Right atrium auricular region (tissue), 2 donors: ENCODE measurements around the gene MLLT1. TPM values are rescaled to one million over a fixed set of nuclear protein-coding genes. Genes with fewer than 3 reads are reported as not detected.

Experiments used
- DNase-seq: peaks from one replicate; pipeline ENCODE4 v3.0.0-alpha.2; 2019; ENCODE audit warnings: low spot score
- H3K27ac ChIP-seq, 2 donors: fragments of 200-600 bp; sonication (generic); 1 replicate in 1 of 2; 2 replicates in 1 of 2; pipeline ENCODE4 v1.5.1; 2016 to 2019
- H3K27me3 ChIP-seq, 2 donors: fragments of 200-600 bp; sonication (generic); one replicate each; pipeline versions ENCODE4 v1.5.1 to v1.6.0; 2017 to 2019
- H3K36me3 ChIP-seq: fragments of 200-600 bp; sonication (generic); one replicate; pipeline ENCODE4 v1.5.1; 2016
- H3K4me1 ChIP-seq, 2 donors: fragments of 200-600 bp; sonication (generic); one replicate each; pipeline versions ENCODE4 v1.5.1 to v1.6.0; 2017 to 2019
- H3K4me3 ChIP-seq, 2 donors: fragments of 200-600 bp; sonication (generic); 1 replicate in 1 of 2; 2 replicates in 1 of 2; pipeline ENCODE4 v1.5.1; 2017 to 2019; ENCODE audit warnings: mild to moderate bottlenecking in 1 of 2, moderate library complexity in 1 of 2
- H3K9me3 ChIP-seq, 2 donors: fragments of 200-600 bp; sonication (generic); one replicate each; pipeline ENCODE4 v1.5.1; 2019
- CTCF ChIP-seq, 2 donors: fragments of 200-600 bp; sonication (generic); IDR thresholded peaks; one replicate each; pipeline ENCODE4 v1.5.1; 2019; ENCODE audit warnings: antibody characterized with exemption in 2 of 2
- total RNA-seq, 2 donors: library from RNA; depleted of rRNA; stranded (reverse); fragments of >200 nt; gene quantifications; one replicate each; pipeline ENCODE4 v1.1.0, GENCODE V29; 2016

The MLLT1 gene
- total RNA-seq, 2 donors from 2014 or later, result 21.2 to 36.9 TPM

- TF ChIP-seq CTCF (IDR thresholded peaks at IDR 0.05), result peak in 1 of 2 donors; percentile 44
- peaks cover 0 to 81% of the 10 kb centered on the region in 2 donors for H3K4me1 ChIP-seq
Observed at GRCh38 chr19:6271251-6271650, 8.5 kb downstream of the MLLT1 start.

DNA sequence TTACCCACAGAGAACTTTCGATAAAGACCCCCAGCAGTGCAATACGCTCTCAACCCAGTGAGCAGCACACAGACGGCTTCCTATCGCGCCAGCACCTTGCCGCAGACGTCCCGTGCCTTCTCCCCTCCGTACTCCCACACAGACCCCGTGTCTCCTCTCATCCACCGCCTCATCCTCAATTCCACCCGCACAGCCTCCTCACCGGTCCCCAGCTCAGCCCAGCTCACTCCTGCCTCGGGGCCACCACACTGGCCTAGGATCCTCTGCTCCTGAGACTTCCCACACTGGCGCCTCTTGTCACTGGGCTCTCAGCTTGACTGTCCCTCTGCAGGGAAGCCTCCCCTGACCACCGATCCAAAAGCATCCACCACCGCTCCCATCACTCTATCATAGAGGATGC lies 9.0 kb downstream of the MLLT1 start:
- no peak for DNase-seq
- Histone ChIP-seq H3K4me3 (peak overlapping the region in 1 of 2 donors; percentile 39), H3K4me1 (peaks cover 0 to 77% of the 10 kb centered on the region in 2 donors), H3K27ac (peak overlapping the region; percentile 88 to 94), H3K27me3 (no peaks in the 10 kb centered on the region), H3K9me3 (no peaks in the 10 kb centered on the region), H3K36me3 (peaks cover 30% of the 10 kb centered on the region)
- no peak for TF ChIP-seq CTCF (IDR thresholded peaks at IDR 0.05)

More at GRCh38 chr19:6271251-6271650, 8.5 kb downstream of the MLLT1 start:
- Histone ChIP-seq H3K4me3 (peak overlapping the region in 1 of 2 donors; percentile 39), H3K36me3 (peaks cover 30% of the 10 kb centered on the region), H3K27ac (peak overlapping the region; percentile 88 to 94), H3K27me3 (no peaks in the 10 kb centered on the region), H3K9me3 (no peaks in the 10 kb centered on the region)
- no peak for DNase-seq

- no peak for DNase-seq
- H3K9me3 ChIP-seq, result no peaks in the 10 kb centered on the region
- no peak for TF ChIP-seq CTCF (IDR thresholded peaks at IDR 0.05)
- peak overlapping the region; percentile 88 to 94 for H3K27ac ChIP-seq
- peaks cover 30% of the 10 kb centered on the region for H3K36me3 ChIP-seq
- H3K27me3 ChIP-seq, result no peaks in the 10 kb centered on the region
- H3K4me3 ChIP-seq, result no peak overlapping the region
- peaks cover 0 to 71% of the 10 kb centered on the region in 2 donors for H3K4me1 ChIP-seq
Observed at GRCh38 chr19:6270076-6270745, 9.6 kb downstream of the MLLT1 start.

DNA sequence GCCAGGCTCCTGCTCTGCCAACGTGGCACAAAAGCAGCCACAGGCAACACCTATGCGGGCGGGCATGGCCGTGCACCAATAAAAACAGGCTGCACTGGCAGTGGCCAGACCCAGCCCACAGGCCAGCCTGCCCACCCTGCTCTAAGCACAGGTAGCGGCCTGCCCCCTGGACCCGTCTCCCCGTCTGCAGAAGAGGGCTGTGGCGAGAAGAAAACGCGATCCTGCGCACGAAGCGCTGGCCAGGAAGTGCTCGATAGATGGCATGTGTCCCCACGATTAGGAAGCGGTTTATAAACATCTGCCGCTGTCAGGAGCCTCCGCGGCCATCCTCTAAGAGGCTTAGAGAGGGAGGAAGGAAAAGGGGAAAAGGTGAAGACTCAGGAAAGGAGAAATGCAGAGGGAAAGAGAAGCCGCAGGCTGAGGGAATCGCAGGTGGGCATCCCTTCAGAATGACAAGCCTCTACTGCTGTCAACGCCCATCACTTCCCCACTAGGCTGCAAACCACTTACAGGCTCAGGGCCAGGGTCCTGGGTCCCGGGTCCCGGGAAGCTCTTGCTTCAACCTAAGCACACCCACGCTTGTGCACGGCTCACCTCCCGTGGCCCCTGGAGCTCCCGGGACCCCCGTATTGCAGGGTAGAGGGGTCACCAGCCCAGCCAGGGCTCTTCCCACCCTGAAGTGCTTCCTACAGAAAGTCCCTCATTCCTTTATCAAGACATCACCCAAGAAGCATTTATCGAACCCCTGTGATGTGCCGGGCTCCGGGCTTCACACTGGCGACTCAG lies 10.5 kb downstream of the MLLT1 start:
- Histone ChIP-seq H3K27ac (no peak overlapping the region), H3K4me3 (no peak overlapping the region), H3K4me1 (peaks cover 0 to 62% of the 10 kb centered on the region in 2 donors), H3K36me3 (peaks cover 30% of the 10 kb centered on the region), H3K9me3 (no peaks in the 10 kb centered on the region), H3K27me3 (no peaks in the 10 kb centered on the region)
- TF ChIP-seq CTCF (IDR thresholded peaks at IDR 0.05), result no peak
- DNase-seq, result no peak

- peaks cover 33% of the 10 kb centered on the region for H3K36me3 ChIP-seq
- H3K9me3 ChIP-seq, result no peaks in the 10 kb centered on the region
- no peaks in the 10 kb centered on the region for H3K27me3 ChIP-seq
- no peak for TF ChIP-seq CTCF (IDR thresholded peaks at IDR 0.05)
- H3K27ac ChIP-seq, result no peak overlapping the region
- no peak overlapping the region for H3K4me3 ChIP-seq
- DNase-seq, result no peak
- H3K4me1 ChIP-seq, result peaks cover 0 to 62% of the 10 kb centered on the region in 2 donors
Observed at GRCh38 chr19:6268382-6268771, 11.4 kb downstream of the MLLT1 start.
